Activated naive CD4-positive, alpha-beta T cell treated with anti-CD3 and anti-CD28 coated beads, Interleukin-2, amount 50 U/mL, for 16 hours (primary cell): ENCODE results near the gene HORMAD2.
"Not testable (repeated sequence)": the region's sequence is repeated elsewhere in the genome, so short reads cannot be mapped to it uniquely, and the experiment has no call there.

Source experiments
- DNase-seq: peaks from one replicate; pipeline ENCODE4 v3.0.0-alpha.2; 2020

Gene HORMAD2

GRCh38 chr22:30059346-30060020, 20.8 kb upstream of the HORMAD2 start:
- not testable (repeated sequence) for DNase-seq

GRCh38 chr22:30061094-30061493, 19.2 kb upstream of the HORMAD2 start:
- not testable (repeated sequence) for DNase-seq

GRCh38 chr22:30062259-30062658, 18.0 kb upstream of the HORMAD2 start:
- DNase-seq: no peak

GRCh38 chr22:30062950-30063349, 17.3 kb upstream of the HORMAD2 start:
- DNase-seq: no peak

GRCh38 chr22:30064172-30064571, 16.1 kb upstream of the HORMAD2 start:
- no peak for DNase-seq

- DNase-seq: no peak
Observed at GRCh38 chr22:30073743-30074142, 6.5 kb upstream of the HORMAD2 start.

GRCh38 chr22:30074147-30074546, 6.1 kb upstream of the HORMAD2 start:
- no peak for DNase-seq

- DNase-seq: no peak
Observed at GRCh38 chr22:30074994-30075393, 5.3 kb upstream of the HORMAD2 start.

GRCh38 chr22:30077279-30077880, 2.9 kb upstream of the HORMAD2 start:
- DNase-seq: no peak

- peak; percentile 14 for DNase-seq
Observed at GRCh38 chr22:30078320-30079311, 1.6 kb upstream of the HORMAD2 start.

- DNase-seq: no peak
Observed at GRCh38 chr22:30080805-30081204, 541 bp downstream of the HORMAD2 start.

- DNase-seq: no peak
Observed at GRCh38 chr22:30086496-30086895, 6.2 kb downstream of the HORMAD2 start.

- DNase-seq: not testable (repeated sequence)
Observed at GRCh38 chr22:30087037-30087436, 6.8 kb downstream of the HORMAD2 start.

GRCh38 chr22:30087611-30088010, 7.3 kb downstream of the HORMAD2 start:
- DNase-seq: no peak

- no peak for DNase-seq
Observed at GRCh38 chr22:30088468-30088867, 8.2 kb downstream of the HORMAD2 start.

- DNase-seq: no peak
Observed at GRCh38 chr22:30089655-30089974, 9.4 kb downstream of the HORMAD2 start.

GRCh38 chr22:30092686-30093085, 12.4 kb downstream of the HORMAD2 start:
- no peak for DNase-seq

GRCh38 chr22:30094804-30095203, 14.5 kb downstream of the HORMAD2 start:
- no peak for DNase-seq

GRCh38 chr22:30097861-30098260, 17.6 kb downstream of the HORMAD2 start:
- no peak for DNase-seq

GRCh38 chr22:30100770-30101169, 20.5 kb downstream of the HORMAD2 start:
- not testable (repeated sequence) for DNase-seq

- DNase-seq: no peak
Observed at GRCh38 chr22:30104501-30105156, 24.4 kb downstream of the HORMAD2 start.

- no peak for DNase-seq
Observed at GRCh38 chr22:30105483-30105882, 25.2 kb downstream of the HORMAD2 start.

GRCh38 chr22:30113494-30113893, 33.2 kb downstream of the HORMAD2 start:
- DNase-seq: no peak
